HAP-1 (cell line): Measurements from ENCODE around the gene SHMT2.

Experiments used
- DNase-seq, 2 experiments: peaks; one replicate each; pipeline ENCODE4 v3.0.0-alpha.2; 2016 to 2020; ENCODE audit warnings: low spot score in 2 of 2
- H3K27me3 ChIP-seq: fragments of 250-450 bp; sonication (Bioruptor Pico); 2 replicates; pipeline ENCODE4 v1.5.1; 2020; ENCODE audit warnings: low read depth, mild to moderate bottlenecking, moderate library complexity
- H3K36me3 ChIP-seq: fragments of 250-450 bp; sonication (Bioruptor Pico); replicated peaks from 2 replicates; pipeline ENCODE4 v1.5.1; 2020; ENCODE audit warnings: mild to moderate bottlenecking
- H3K4me1 ChIP-seq: fragments of 250-450 bp; sonication (Bioruptor Pico); 2 replicates; pipeline ENCODE4 v1.5.1; 2020; ENCODE audit warnings: mild to moderate bottlenecking
- H3K4me3 ChIP-seq: fragments of 250-450 bp; sonication (Bioruptor Pico); 2 replicates; pipeline ENCODE4 v1.5.1; 2020; ENCODE audit warnings: mild to moderate bottlenecking, moderate library complexity
- H3K9me3 ChIP-seq: fragments of 250-450 bp; sonication (Bioruptor Pico); 2 replicates; pipeline ENCODE4 v1.5.1; 2020; ENCODE audit warnings: mild to moderate bottlenecking, moderate library complexity
- in situ Hi-C: fragments of 300-500 bp; cut with MboI; formaldehyde crosslinking; loops from 3 replicates; pipeline ENCODE4 v1.14.3; 2020; ENCODE audit warnings: low sequenced_read_pairs, inconsistent platforms, mixed read lengths

The SHMT2 gene

DNA sequence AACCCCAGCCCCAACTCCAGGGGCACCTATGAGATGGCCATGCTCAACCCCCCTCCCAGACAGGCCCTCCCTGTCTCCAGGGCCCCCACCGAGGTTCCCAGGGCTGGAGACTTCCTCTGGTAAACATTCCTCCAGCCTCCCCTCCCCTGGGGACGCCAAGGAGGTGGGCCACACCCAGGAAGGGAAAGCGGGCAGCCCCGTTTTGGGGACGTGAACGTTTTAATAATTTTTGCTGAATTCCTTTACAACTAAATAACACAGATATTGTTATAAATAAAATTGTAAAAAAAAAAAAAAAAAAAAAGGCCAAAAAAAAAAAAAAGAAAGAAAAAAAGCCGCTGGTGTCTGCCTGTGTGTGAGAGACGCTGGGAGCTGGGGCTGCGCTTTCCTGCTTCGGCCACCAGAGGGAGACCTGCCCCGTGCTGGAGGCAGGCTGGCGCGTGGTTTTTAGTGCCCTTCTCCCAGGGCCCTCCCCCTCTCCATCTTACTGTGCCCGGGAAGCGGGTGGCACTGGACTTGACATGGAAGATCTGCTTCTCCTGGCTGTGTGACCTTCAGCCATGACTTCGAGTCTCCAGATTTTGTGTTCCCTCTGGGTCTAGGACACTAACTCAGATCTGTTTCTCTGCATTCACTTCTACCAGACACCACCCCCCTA is 16.3 kb upstream of the SHMT2 start:
- Histone ChIP-seq H3K9me3 (no peaks in the 10 kb centered on the region), H3K36me3 (peaks cover 4% of the 10 kb centered on the region; the same call in 1 of the 2 replicates), H3K4me1 (peaks cover 14% of the 10 kb centered on the region), H3K4me3 (no peak overlapping the region), H3K27me3 (peaks cover 11% of the 10 kb centered on the region)
- in situ Hi-C loops, result no loop called here
- DNase-seq, result peak; percentile 61 to 90

DNA sequence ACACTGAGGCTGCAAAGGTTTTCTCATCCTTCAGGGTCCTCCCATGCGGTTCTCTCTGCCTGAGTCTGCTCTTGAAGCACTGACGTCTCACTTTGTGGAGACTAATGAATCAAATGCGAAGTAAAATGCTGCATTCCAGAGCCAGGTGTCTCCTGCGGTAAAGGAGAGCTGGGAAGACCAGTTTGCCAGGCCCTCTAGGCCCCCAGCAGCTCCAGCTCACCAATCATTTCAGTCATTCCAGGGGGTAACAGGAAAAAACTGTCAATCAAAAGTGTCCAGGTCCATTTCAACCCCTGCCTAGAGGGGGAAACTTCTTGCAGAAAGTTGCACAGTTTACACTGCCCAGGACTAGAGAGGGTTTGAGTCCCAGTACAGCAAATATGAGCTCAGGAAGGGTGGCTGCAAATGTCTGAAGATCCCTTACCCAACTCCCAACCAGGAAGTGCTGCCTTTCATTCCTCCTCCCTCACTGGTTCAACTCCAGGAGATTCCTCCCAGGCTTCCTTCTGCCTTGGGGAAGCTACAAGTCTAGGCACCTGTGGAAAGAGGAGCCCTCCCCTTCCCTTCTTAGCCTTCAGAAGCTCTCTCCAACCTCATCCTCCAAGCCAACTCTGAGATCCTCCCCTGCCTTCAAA is 15.6 kb upstream of the SHMT2 start:
- H3K36me3 ChIP-seq, result peaks cover 4% of the 10 kb centered on the region; the same call in 1 of the 2 replicates
- in situ Hi-C loops, result no loop called here
- peaks cover 11% of the 10 kb centered on the region for H3K27me3 ChIP-seq
- no peak for DNase-seq
- H3K4me3 ChIP-seq, result no peak overlapping the region
- no peaks in the 10 kb centered on the region for H3K9me3 ChIP-seq
- peaks cover 14% of the 10 kb centered on the region for H3K4me1 ChIP-seq

DNA sequence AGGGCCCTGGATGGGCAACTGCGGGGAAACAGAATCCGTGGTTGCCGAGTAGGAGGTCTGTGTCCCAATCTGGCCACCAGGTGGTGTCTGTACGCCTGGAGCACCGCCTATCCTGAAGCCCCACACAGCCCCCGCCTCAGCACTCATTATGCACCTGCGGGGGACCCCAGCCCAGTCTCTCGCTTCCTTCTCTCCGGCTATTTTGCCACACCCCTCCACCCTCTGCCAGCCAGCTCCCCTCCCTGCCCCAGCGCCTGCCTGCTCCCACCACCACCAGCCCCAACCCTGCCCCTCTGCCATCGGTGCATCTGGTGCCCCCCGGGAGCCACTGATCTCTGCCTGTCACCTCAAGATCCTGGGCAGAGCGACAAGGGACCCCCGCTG is 15.1 kb upstream of the SHMT2 start:
- DNase-seq, result peak; percentile 66 to 84
- peaks cover 4% of the 10 kb centered on the region; the same call in 1 of the 2 replicates for H3K36me3 ChIP-seq
- peaks cover 11% of the 10 kb centered on the region for H3K27me3 ChIP-seq
- H3K9me3 ChIP-seq, result no peaks in the 10 kb centered on the region
- H3K4me3 ChIP-seq, result no peak overlapping the region
- H3K4me1 ChIP-seq, result peaks cover 14% of the 10 kb centered on the region
- in situ Hi-C loops, result no loop called here

DNA sequence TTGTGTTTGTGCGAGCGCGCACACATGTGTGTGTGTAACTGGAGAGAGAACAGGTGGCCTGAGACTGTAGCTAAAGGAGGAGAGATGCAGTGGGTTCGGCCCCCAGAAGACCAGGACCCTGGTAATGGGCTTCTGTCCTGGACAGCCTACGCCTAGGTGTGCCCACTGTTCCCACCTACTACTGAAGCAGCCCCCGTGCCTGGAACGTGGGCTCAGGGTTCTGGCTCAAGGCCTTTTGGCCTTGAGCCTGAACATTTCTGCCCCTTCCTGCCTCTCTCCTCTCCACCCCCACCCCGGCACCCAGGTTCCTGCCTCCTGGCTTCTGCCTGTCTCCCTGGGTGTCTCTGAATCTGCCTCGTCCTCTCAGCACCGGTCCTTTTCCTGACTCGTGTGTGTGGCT is 14.4 kb upstream of the SHMT2 start:
- Histone ChIP-seq H3K9me3 (no peaks in the 10 kb centered on the region), H3K27me3 (peaks cover 11% of the 10 kb centered on the region), H3K36me3 (peaks cover 4% of the 10 kb centered on the region; the same call in 1 of the 2 replicates), H3K4me1 (peaks cover 14% of the 10 kb centered on the region), H3K4me3 (no peak overlapping the region)
- no peak for DNase-seq
- in situ Hi-C loops, result no loop called here

DNA sequence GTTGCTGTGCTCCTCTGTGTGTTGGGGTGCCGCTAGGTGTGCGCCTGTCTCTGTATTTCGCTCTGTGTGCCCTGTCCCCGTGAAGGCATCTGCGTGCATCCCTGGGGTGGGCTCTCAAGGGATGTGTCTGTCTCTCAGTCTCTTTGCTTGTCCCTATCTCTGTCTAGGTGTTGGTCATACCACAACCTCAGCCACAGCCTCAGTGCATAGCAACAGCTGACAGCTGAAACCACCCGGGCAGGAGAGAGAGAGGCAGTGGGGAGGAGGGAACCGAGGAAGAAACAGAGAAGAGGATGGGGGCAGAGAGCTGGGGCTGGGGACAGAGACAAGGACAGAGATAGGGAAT is 13.9 kb upstream of the SHMT2 start:
- H3K27me3 ChIP-seq, result peaks cover 11% of the 10 kb centered on the region
- in situ Hi-C loops, result no loop called here
- peaks cover 14% of the 10 kb centered on the region for H3K4me1 ChIP-seq
- H3K36me3 ChIP-seq, result peaks cover 4% of the 10 kb centered on the region; the same call in 1 of the 2 replicates
- H3K9me3 ChIP-seq, result no peaks in the 10 kb centered on the region
- no peak for DNase-seq
- no peak overlapping the region for H3K4me3 ChIP-seq

DNA sequence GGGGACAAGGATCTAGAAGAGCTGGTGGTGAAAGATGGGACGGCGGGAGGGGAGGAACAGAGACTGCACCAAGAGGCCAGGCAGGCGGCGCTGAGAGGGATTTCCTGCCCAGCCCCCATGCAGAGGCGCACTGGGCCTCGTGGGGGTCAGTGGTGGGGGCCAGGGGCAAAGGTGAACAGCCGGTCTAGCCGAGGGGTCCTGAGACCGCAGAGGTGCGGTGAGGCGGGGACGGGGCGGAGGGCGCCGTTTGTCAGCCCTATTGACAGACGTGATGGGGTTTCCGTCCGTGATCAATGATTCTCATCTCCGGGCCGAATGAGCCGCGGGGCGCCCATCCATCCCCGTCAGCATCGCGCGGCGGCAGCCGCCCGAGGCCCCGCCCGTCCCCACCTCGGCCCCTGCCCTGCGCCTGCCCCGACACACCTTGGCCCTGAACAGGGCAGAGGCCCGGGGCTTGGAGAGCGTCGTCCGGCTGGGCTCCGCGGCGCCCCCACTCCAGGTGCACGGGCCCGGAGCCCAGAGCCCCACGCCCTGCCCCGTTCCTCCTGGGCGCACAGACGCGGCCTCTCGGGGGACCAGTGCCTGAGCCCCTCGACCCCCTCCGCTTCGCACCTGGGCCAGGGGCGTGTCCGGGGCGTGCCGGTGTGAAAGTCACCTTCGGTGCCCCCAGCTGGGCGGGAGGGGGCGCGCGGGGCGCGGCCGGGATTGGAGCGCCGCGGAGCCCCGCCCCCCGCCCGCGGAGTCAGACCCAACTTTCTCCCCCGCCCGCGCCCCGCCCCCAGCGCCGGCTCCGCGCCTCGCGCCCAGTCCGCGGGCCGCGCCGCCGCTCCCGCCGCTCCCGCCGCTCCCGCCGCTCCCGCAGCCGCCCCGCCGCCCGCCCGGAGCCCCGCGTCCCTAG is 13.2 kb upstream of the SHMT2 start, which contains the start of gene NXPH4:
TSS of gene NXPH4 (plus strand) at position 781 of the 898 bp plus-strand sequence. CDS start 176 bp downstream, outside the sequence.
- Histone ChIP-seq H3K4me3 (peak within 1 kb of the TSS; percentile 53), H3K27me3 (peaks cover 11% of the 10 kb centered on the region), H3K4me1 (peaks cover 14% of the 10 kb centered on the region), H3K36me3 (peaks cover 4% of the 10 kb centered on the region; the same call in 1 of the 2 replicates), H3K9me3 (no peaks in the 10 kb centered on the region)
- peak in 1 of 2 experiments; percentile 82 for DNase-seq
- in situ Hi-C loops, result no loop called here

DNA sequence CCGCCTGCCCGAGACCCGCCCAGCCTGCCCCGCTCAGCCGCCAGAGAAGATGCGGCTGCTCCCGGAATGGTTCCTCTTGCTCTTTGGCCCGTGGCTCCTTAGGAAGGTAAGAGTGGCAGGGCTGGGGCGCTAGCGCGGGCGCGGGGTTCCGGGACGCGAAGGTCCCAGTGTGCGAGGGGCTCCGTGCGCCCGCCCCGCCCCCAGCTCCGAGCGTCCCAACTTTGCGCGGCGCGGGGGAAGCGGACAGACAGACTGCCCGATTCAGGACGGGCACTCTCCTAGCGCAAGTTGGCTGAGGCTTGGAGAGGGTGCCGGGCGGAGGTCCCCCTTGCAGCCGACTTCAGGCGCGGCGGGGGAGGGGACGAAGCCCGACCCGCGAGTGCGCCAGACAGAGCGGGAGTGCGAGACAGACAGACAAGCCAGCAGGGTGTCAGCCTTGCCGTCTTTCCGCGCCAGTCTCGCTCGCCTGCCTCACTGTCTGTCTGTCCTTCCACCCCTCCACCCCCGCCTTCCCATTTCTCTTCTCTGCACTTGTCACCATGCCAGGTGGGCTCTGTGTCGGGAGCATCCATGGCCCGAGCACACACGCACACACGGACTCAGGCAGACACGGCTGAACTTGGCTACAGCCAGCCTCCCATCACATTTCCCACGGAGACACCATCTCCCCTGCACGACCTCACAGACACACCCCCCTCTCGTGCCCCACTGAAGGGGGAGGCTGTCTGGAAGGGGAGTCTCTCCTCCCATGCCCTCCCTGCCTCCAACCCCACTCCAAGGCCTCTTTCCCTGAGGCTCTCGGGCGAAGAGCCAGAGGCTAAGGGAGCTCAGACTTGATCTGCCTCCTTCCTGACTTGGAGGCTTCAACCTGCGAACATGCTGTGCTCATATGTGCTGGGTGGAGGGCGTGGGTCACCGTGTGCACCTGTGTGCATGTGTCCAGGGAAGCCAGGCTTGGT is 12.3 kb upstream of the SHMT2 start:
- in situ Hi-C loops, result no loop called here

DNA sequence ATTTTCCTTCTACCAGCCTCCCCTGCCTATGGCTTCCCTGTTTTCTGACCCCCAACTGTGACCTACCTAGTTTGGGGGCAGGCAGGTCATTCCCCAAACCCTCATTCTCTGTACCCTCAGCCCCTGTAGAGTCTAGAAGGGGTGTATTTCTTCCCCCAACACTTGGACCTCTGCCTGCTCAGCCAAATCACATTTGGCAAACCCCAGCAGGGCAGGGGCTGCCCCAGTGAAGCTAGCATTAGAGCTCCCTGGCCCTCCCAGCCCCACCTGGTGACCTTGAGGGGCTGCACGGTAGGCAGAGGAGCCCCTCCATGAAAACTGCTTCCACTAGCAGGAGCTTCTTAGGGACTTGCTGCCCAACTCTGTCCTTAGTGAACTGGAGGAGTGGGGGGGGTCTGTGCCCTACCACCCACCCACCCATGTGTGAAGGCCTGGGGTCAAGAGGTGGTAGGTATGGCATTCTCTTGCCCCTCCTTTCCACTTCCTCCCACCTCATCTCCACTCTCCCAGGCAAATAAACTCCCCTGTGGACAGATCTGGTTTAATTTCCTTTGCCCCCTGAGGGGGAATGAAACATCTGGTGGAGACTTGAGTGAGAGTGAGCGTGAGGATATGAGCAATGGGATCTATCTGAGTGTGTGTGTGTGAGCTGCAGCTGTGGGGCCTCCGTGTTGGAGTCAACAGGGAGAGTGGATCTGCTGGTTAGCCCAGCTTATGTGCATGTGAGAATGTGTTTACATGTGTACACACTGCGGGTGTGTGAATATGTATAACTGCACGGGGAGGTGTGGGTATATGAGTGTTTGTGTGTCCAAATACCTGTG is 11.3 kb upstream of the SHMT2 start:
- DNase-seq, result no peak
- in situ Hi-C loops, result no loop called here
- no peaks in the 10 kb centered on the region for H3K9me3 ChIP-seq
- H3K36me3 ChIP-seq, result no peaks in the 10 kb centered on the region
- H3K4me1 ChIP-seq, result peaks cover 14% of the 10 kb centered on the region
- H3K27me3 ChIP-seq, result peaks cover 11% of the 10 kb centered on the region
- H3K4me3 ChIP-seq, result no peak overlapping the region

More for the DNA sequence above, 12.3 kb upstream of the SHMT2 start:
- peak in 1 of 2 experiments; percentile 48 for DNase-seq
- peaks cover 4% of the 10 kb centered on the region; the same call in 1 of the 2 replicates for H3K36me3 ChIP-seq
- H3K27me3 ChIP-seq, result peaks cover 11% of the 10 kb centered on the region
- H3K4me1 ChIP-seq, result peaks cover 14% of the 10 kb centered on the region
- H3K9me3 ChIP-seq, result no peaks in the 10 kb centered on the region
- H3K4me3 ChIP-seq, result peak overlapping the region; percentile 53

DNA sequence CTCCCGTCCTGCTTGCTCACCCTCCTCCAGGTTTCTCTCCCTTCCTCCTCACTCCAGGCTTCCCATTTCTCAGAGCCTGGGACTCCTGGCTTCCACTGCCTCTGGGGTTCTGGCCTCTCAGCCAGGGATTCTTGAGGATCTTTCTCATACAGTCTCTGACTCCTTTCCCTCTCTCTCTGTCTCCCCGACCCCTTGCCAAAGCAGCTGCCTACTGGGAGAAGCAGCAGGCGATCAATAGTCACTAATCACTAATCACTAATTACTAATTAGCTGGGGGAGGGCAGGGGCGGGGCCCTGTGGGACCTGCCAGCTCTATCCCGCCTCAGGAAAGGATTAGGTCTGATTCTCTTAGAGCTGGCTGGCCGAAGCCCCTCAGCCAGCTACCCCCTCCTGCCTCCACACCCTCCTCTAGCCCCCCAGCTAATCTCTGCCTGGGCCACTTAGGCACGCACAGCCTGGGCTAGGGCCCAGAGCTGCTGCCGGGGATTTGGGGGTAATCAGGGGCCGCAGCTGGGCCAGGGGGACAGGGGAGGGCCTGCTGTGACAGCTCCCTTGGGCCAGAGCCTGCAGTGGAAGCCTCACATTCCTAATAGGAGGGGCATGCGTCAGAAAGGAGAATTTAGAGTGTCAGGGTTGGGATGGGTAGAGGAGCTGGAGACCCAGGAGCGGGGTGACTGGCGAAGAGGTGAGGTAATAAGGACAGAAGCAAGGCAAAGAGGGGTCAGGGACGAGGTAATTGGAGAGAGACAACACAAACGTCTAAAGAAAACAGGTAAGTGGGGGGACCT is 10.1 kb upstream of the SHMT2 start:
- no peak for DNase-seq
- Histone ChIP-seq H3K9me3 (no peaks in the 10 kb centered on the region), H3K36me3 (no peaks in the 10 kb centered on the region), H3K4me1 (peaks cover 7% of the 10 kb centered on the region), H3K4me3 (no peak overlapping the region), H3K27me3 (peaks cover 11% of the 10 kb centered on the region)
- in situ Hi-C loops, result no loop called here

DNA sequence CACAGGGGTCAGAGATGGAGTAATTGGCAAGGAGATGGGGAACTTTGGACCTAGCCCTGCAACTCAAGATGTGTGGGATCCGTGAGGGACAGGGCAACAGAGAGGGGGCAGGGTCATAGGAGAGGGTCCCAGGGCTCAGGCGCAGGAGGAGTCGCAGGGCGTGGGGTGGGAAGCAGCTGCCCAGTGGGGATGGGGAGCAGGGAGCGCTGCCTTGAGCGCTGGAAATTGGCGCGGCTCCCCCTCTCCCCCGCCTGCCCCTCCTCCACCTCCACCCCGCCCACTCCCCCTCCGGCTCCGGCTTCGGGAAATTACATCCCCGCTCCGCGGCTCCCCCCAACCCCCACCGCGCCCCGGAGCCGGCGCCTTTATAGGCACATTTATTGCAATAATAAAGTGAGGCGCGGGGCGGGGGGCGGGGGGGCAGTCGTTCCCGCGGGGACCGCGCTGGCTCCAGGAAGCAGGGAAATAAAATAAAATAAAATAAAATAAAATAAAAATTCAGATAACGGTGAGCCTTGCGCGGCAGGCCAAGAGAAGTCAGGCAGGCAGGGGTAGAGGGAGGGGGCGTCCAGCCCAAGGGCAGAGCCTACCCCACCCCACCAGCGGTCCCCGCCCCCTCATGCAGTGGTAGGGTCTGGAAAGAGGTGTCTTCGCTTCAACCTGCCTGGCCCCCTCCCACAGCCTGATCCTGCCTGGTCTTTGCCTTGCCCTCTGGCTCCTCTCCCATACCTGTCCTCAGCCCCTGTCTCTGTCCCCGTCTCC is 9.3 kb upstream of the SHMT2 start:
- H3K4me3 ChIP-seq, result no peak overlapping the region
- H3K9me3 ChIP-seq, result no peaks in the 10 kb centered on the region
- no peaks in the 10 kb centered on the region for H3K36me3 ChIP-seq
- in situ Hi-C loops, result no loop called here
- H3K27me3 ChIP-seq, result peaks cover 7% of the 10 kb centered on the region
- H3K4me1 ChIP-seq, result peaks cover 7% of the 10 kb centered on the region
- DNase-seq, result no peak

DNA sequence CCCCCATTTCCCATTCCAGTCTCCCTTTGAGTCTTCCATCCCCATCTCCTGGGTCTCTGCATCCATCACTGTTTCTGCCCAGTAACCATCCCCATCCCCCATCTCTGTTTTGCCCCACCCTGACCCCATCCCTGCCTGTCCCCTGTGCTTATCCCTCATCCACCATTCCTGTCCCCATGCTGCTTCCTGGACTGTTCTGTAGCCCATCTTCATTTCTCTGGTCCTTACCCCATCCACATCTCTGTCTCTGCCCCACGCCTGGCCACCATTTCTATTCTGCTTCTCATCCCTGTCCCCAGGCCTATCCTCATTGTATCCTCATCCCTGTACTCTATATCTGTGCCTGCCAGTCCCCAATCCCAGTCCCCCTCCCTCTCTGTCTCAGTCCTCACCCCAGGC is 8.7 kb upstream of the SHMT2 start:
- Histone ChIP-seq H3K36me3 (no peaks in the 10 kb centered on the region), H3K27me3 (peaks cover 3% of the 10 kb centered on the region), H3K9me3 (no peaks in the 10 kb centered on the region), H3K4me1 (peaks cover 7% of the 10 kb centered on the region), H3K4me3 (no peak overlapping the region)
- DNase-seq, result no peak
- in situ Hi-C loops, result no loop called here
